Tibial nerve (tissue), 4 donors: ENCODE results near the gene FILIP1.

Experiments
- EP300 ChIP-seq, 2 donors: sonication (generic); formaldehyde crosslinking; IDR thresholded peaks; one replicate each; pipeline ENCODE4 v1.6.1; 2017; ENCODE audit warnings: antibody characterized with exemption in 2 of 2, mild to moderate bottlenecking in 1 of 2
- POLR2A ChIP-seq, 2 donors: fragments of 450-650 bp; IDR thresholded peaks; one replicate each; pipeline ENCODE4 v1.6.1; 2017; ENCODE audit warnings: antibody characterized with exemption in 2 of 2, mild to moderate bottlenecking in 2 of 2, moderate library complexity in 2 of 2
- TF ChIP-seq, protein P1 (sequence below), 5 experiments: fragments of 200-600 bp in 3 of 5; fragments of 450-650 bp in 2 of 5; sonication (generic) in 3 of 5; IDR thresholded peaks; one replicate each; pipeline ENCODE4 v1.5.1; 2016 to 2019; ENCODE audit warnings: antibody characterized with exemption in 5 of 5, mild to moderate bottlenecking in 3 of 5, moderate library complexity in 2 of 5

DNA sequence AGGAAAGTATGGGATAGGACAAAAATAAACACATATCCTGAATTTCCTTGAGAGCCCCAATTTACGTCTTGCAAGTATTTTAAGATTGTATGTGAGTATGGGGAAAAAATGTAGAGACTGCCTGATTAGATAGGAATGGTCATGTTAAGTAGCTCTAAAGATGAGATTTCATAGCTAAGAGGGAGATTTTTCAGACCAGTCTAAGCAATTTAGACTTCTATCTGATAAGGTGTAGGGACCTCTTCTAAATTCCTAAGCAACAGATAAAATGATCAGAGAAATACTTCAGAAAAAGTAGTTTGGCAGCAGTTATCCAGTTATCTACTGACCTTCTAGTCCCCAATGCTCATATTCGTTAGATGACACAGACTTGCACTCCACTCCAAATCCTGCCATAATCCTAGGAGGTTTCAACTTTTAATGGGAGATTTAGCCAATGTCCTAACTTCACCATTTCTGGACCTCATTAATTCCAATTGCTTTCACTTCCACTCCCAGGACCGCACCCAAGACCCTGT is 90.0 kb downstream of the FILIP1 start:
- TF ChIP-seq, protein P1, sequence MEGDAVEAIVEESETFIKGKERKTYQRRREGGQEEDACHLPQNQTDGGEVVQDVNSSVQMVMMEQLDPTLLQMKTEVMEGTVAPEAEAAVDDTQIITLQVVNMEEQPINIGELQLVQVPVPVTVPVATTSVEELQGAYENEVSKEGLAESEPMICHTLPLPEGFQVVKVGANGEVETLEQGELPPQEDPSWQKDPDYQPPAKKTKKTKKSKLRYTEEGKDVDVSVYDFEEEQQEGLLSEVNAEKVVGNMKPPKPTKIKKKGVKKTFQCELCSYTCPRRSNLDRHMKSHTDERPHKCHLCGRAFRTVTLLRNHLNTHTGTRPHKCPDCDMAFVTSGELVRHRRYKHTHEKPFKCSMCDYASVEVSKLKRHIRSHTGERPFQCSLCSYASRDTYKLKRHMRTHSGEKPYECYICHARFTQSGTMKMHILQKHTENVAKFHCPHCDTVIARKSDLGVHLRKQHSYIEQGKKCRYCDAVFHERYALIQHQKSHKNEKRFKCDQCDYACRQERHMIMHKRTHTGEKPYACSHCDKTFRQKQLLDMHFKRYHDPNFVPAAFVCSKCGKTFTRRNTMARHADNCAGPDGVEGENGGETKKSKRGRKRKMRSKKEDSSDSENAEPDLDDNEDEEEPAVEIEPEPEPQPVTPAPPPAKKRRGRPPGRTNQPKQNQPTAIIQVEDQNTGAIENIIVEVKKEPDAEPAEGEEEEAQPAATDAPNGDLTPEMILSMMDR (IDR thresholded peaks at IDR 0.05): no peak
- TF ChIP-seq POLR2A (IDR thresholded peaks at IDR 0.05): no peak
- TF ChIP-seq EP300 (IDR thresholded peaks at IDR 0.05): no peak
